SKM-1 (cell line): ENCODE results near the gene NSD2.

ENCODE experiments used
- DNase-seq: peaks from one replicate; lab custom pipeline; 2025; ENCODE audit not compliant: unreplicated experiment; lab: John Stamatoyannopoulos, UW

NSD2 gene

GRCh38 chr4:1940566-1940965, 69.4 kb downstream of the NSD2 start:
- no peak for DNase-seq

- DNase-seq = no peak
Observed at GRCh38 chr4:1943928-1944327, 72.7 kb downstream of the NSD2 start.

GRCh38 chr4:1945124-1945895, 74.1 kb downstream of the NSD2 start:
- no peak for DNase-seq

- no peak for DNase-seq
Observed at GRCh38 chr4:1945912-1946311, 74.7 kb downstream of the NSD2 start.

- no peak for DNase-seq
Observed at GRCh38 chr4:1948232-1948631, 77.0 kb downstream of the NSD2 start.

GRCh38 chr4:1948892-1949436, 77.8 kb downstream of the NSD2 start:
- no peak for DNase-seq

GRCh38 chr4:1950369-1950768, 79.2 kb downstream of the NSD2 start:
- DNase-seq = no peak

GRCh38 chr4:1952058-1952700, 81.0 kb downstream of the NSD2 start:
- no peak for DNase-seq

GRCh38 chr4:1952719-1953118, 81.5 kb downstream of the NSD2 start:
- no peak for DNase-seq

- DNase-seq = no peak
Observed at GRCh38 chr4:1953335-1953734, 82.1 kb downstream of the NSD2 start.

GRCh38 chr4:1956631-1957030, 85.4 kb downstream of the NSD2 start:
- no peak for DNase-seq

- no peak for DNase-seq
Observed at GRCh38 chr4:1958276-1959103, 87.3 kb downstream of the NSD2 start.

- DNase-seq = no peak
Observed at GRCh38 chr4:1959104-1959384, 87.9 kb downstream of the NSD2 start.

- no peak for DNase-seq
Observed at GRCh38 chr4:1960170-1960825, 89.1 kb downstream of the NSD2 start.

- no peak for DNase-seq
Observed at GRCh38 chr4:1961038-1961437, 89.8 kb downstream of the NSD2 start.

GRCh38 chr4:1961563-1961962, 90.4 kb downstream of the NSD2 start:
- no peak for DNase-seq

GRCh38 chr4:1962980-1963379, 91.8 kb downstream of the NSD2 start:
- no peak for DNase-seq

- DNase-seq = no peak
Observed at GRCh38 chr4:1964443-1964842, 93.2 kb downstream of the NSD2 start.

- DNase-seq = no peak
Observed at GRCh38 chr4:1964971-1965370, 93.8 kb downstream of the NSD2 start.

GRCh38 chr4:1967512-1968149, 96.4 kb downstream of the NSD2 start:
- no peak for DNase-seq
